GM21381 (cell line): ENCODE results near the gene FBXO3.
"Not testable (repeated sequence)": the region's sequence is repeated elsewhere in the genome, so short reads cannot be mapped to it uniquely, and the experiment has no call there.

ENCODE experiments used
- ATAC-seq: cut with Tn5 transposase; IDR thresholded peaks from one replicate; pipeline ENCODE4 v1.9.1; 2021; ENCODE audit warnings: mild to moderate bottlenecking, moderate library complexity; ENCODE audit not compliant: unreplicated experiment

The FBXO3 gene

GRCh38 chr11:33773987-33774735, at the start of gene FBXO3:
Gene FBXO3 (minus strand): TSS chr11:33774520. CDS start chr11:33774497, 23 bp downstream.
- peak; percentile 70 for ATAC-seq

DNA sequence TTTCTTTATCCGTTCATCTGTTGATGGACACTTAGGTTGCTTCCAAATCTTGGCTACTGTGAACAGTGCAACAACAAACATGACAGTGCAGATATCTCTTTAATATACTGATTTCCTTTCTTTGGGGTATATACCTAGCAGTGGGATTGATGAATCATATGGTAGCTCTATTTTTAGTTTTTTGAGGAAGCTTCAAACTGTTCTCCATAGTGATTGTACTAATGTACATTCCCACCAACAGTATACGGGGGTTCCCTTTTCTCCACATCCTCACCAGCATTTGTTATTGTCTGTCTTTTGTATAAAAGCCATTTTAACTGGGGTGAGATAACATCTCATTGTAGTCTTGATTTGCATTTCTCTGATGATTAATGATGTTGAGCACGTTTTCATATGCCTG, 48.7 kb upstream of the FBXO3 start:
- not testable (repeated sequence) for ATAC-seq

DNA sequence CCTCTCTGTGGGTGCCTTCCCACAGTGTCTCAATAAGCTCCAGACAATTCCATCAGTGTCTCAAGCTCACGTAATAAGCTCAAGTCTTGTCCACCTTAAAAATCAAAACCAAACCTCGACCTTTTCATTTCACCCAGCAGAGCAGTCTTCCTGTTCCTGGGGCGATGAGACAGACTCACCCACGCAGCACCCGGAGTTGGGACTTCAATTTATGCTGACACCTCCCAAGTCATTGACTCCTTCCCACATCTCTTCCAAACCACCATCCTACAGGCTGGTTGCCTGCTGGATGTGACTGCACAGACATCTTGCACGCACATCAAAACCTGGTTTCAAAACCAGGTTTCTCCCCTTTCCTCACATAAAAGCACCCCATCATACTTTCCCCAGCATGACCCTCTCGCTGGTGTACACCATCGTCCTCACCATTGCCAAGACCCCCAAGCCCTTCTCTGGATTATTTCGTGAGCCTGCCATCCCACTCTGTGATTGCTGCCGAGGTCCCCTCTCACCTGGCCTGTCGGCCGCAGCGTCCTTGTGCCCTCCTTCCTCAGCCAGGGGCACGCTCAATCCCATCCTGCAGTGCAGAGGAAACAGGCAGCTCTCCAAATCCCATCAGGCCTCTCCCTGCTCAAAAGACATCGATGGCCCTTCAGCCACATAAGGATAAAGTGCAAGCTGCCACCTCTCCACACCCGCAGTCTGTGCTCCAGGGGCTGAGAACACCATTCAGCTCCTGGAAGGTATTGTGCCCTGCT, 45.1 kb upstream of the FBXO3 start:
- ATAC-seq, result no peak

DNA sequence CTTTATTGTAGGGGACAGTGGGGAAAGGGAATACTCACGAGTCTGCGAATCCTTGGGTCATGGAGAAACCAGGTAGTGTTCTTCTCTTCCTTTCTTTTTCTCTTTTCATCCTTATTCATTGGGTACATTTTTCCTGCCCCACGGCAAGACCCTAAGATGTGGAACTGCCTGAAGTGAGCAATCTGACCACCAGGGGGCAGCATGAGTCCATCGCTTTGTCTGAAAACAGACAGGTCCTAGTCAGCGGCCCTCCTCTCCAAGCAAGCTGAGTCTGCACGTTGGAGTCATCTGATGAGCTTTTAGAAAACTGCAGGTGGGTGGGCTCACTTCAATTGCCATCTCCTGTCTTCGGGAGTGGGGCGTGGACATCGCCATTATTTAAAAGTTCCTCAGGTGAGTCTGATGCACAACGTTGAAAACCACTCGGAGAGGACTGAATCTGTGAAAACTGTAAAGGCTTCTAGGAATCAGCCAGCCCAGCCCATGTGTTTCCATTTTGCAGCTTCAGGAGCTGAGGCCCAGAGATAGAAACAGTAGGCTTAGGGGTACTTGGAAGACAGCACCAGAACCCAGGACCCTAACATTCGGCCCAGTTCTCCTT, 34.0 kb upstream of the FBXO3 start:
- ATAC-seq, result peak; percentile 61

GRCh38 chr11:33804471-33804870, 30.2 kb upstream of the FBXO3 start:
- no peak for ATAC-seq

- ATAC-seq, result no peak
Measured at GRCh38 chr11:33802194-33802950, 28.1 kb upstream of the FBXO3 start.

GRCh38 chr11:33801821-33802193, 27.5 kb upstream of the FBXO3 start:
- no peak for ATAC-seq

DNA sequence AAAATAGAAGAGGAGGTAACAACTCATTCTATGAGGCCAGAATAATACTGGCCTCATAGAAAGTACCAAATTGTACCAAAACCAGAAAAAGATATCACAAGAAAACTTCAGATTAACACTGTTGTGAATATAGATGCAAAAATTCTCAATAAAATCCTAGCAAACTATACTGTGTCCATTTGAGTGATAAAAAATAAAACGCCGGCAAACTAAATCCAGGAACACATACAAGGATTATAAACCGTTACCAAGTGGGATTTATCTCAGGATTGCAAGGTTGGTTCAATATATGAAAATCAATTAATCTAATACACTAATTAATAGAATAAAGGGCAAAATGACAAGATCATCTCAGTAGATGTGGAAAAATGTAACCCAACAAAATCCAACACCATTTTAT, 23.6 kb upstream of the FBXO3 start:
- no peak for ATAC-seq

DNA sequence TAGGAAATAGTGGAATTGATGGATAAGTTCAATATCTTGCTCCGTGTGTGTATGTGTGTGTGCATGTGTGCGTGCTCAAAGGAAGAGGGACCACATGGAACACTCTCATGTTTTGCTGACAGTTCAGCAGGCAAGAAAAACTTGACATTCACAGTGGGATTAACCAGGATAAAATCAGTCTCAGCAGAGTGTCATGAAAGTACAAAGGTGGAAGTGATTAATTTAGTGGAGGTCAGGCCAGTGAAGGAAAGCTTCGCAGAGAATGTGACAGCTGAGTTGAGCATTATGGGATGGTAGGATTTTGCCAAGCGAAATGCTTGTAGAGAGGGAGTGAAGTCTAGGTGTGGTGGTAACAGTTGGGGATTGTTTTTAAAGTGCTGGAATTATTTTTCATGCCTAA, 15.7 kb upstream of the FBXO3 start:
- ATAC-seq, result no peak

- not testable (repeated sequence) for ATAC-seq
Measured at GRCh38 chr11:33788095-33788494, 13.8 kb upstream of the FBXO3 start.

- ATAC-seq, result no peak
Measured at GRCh38 chr11:33787076-33787475, 12.8 kb upstream of the FBXO3 start.

DNA sequence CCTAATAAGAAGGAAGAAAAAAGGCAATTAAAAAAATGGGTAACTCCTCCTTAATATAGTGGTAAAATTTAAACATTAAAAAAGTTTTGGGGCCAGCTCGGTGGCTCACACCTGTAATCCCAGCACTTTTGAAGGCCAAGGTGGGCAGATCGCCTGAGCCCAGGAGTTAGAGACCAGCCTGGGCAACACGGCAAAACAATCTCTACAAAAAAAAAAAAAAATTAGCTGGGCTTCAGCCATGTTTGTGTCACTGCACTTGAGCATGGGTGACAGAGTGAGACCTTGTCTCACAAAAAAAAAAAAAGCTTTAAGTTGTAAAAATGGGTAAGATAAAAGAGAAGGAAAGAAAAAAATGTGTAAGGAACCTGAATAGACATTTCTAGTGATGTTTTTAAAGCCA, 11.3 kb upstream of the FBXO3 start:
- no peak for ATAC-seq

DNA sequence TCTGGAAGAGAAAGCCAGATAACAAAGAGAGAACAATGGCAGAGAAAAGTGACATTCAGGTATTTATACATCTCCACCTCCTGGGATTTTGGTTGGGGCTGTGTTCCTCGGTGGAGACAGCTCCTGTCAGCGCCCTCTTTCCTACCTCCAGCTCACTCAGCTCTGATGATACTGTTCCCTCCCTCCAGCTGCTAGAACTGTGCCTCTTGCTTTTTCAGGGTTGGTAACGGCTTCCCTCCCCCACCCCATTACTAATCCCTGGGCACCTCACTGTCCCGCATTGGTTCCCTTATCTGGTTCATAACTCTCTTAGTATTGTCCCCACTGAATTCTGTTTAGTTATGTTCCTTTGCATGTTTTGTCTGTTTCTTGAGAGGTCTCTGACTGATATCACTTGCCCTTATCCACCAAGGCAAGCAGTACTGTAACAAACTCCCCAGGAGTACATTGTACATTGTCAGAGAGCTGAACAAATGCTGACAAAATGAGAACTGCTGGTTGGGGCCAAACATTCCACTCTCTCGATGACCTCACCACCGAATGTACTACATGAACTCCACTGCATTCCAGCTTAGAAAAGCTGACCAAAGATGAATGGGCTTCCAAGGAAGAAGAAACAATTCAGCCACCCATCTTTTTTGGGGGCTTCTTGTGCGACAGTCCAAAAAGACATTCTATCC, 5.7 kb upstream of the FBXO3 start:
- no peak for ATAC-seq

GRCh38 chr11:33778675-33779074, 4.4 kb upstream of the FBXO3 start:
- no peak for ATAC-seq

DNA sequence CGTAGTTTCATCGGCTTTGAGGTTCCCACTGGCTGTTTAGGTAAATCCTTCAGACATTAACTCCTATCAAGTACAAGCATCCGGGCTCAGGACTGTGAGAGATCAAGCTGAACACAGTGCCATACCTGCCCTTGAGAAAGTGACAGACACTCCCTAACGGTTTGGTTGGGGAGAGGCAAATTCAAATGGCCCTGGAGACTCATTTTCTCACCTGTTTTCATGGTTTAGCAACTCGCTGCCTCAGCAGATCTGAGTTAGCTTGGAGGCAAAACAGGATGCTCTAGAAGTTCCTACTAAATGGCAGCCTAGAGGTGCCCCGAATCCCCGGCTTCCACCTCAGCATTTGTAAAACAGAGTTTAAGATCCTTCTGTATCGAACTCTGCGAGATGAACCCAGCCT, 3.6 kb upstream of the FBXO3 start:
- ATAC-seq, result no peak

- peak; percentile 30 for ATAC-seq
Measured at GRCh38 chr11:33775832-33776470, 1.6 kb upstream of the FBXO3 start.

GRCh38 chr11:33775467-33775807, 1.1 kb upstream of the FBXO3 start:
- no peak for ATAC-seq

DNA sequence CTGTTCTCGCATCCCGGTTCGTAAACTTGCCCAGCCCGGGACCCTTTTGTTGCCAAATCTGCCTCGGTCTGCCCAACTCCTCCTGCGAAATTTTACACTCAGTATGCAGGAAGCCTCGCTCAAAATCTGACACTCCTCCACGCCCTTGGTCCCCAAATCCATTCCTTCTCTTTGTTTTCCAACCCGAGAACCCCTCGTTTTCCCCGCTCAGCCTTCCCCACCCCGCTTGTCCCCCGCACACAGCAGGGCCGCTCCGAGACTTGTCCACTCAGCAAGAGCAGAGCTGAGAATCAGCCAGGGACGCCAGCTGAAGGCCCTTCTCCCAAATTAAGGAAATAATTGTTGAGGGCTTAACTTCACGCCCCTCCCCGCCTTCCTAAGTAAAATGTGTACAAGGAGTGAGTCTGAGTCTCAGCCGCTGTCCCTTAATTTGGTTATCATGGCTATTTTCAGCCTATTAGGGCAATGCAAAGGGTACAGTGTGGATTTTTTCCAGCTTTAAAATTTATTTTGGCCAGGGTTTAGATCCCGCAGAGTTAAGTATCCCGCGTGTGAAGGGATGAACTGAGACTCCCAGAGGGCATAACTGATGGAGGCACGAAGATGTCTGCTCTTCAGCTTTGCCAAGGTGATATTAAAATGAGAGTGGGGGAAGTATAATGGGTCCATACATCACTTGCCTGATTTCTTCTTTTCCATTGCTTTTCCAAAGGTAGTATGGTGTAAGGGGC, 581 bp upstream of the FBXO3 start:
- ATAC-seq, result no peak

- peak; percentile 21 for ATAC-seq
Measured at GRCh38 chr11:33773404-33773986, 825 bp downstream of the FBXO3 start.
